Kidney (tissue), 14 donors: ENCODE data around the gene PRKCZ. TPM values are rescaled to one million over a fixed set of nuclear protein-coding genes. Genes with fewer than 3 reads are reported as not detected.
A peak's percentile ranks its signal among the peaks of the same experiment; 100 is the strongest.

ENCODE experiments used
- DNase-seq, 5 donors: peaks; one replicate each; pipeline ENCODE4 v3.0.0-alpha.2; 2013 to 2020
- FAIRE-seq: peaks from 2 replicates; lab custom pipeline; 2012; peaks lifted over from hg19 to GRCh38; lab: Jason Lieb, UNC
- H3K27ac ChIP-seq, 2 donors: one replicate each; pipeline ENCODE4 v1.7.0; 2013; ENCODE audit warnings: low read depth in 2 of 2, low read length in 2 of 2, inconsistent platforms in 1 of 2
- H3K27me3 ChIP-seq: one replicate; pipeline ENCODE4 v1.7.1; 2013; ENCODE audit warnings: low read length, inconsistent platforms; ENCODE audit not compliant: control insufficient read depth, insufficient read depth
- H3K36me3 ChIP-seq, 3 donors: one replicate each; pipeline versions ENCODE4 v1.7.0 to v1.7.1; 2013; ENCODE audit warnings: low read length in 3 of 3, control low read depth in 1 of 3, inconsistent platforms in 1 of 3; ENCODE audit not compliant: insufficient read depth in 3 of 3, control insufficient read depth in 2 of 3
- H3K4me1 ChIP-seq, 3 donors: one replicate each; pipeline versions ENCODE4 v1.7.0 to v1.7.1; 2013; ENCODE audit warnings: low read length in 3 of 3, inconsistent platforms in 1 of 3, low read depth in 1 of 3; ENCODE audit not compliant: control insufficient read depth in 2 of 3, insufficient read depth in 2 of 3
- H3K4me3 ChIP-seq, 3 donors: one replicate each; pipeline versions ENCODE4 v1.7.0 to v1.8.1; 2013; ENCODE audit warnings: low read length in 3 of 3, control low read depth in 1 of 3, inconsistent platforms in 1 of 3
- H3K9ac ChIP-seq, 3 donors: one replicate each; pipeline versions ENCODE4 v1.7.0 to v1.7.1; 2013; ENCODE audit warnings: low read length in 3 of 3, control low read depth in 1 of 3, inconsistent platforms in 1 of 3
- H3K9me3 ChIP-seq, 3 donors: one replicate each; pipeline versions ENCODE4 v1.7.0 to v1.7.1; 2013; ENCODE audit warnings: low read length in 3 of 3, control low read depth in 1 of 3, inconsistent platforms in 1 of 3; ENCODE audit not compliant: control insufficient read depth in 2 of 3, insufficient read depth in 1 of 3
- intact Hi-C: fragments of 100-400 bp; cut with DNase I; formaldehyde crosslinking; loops from one replicate; pipeline ENCODE4 v1.11.1; 2022
- polyA plus RNA-seq: library from polyadenylated mRNA; stranded (reverse); fragments of 350-450 nt; fragmentation: Illumina TruSeq; extraction: RNeasy Lipid Tissue Mini Kit (QIAGEN cat#74804); gene quantifications from one replicate; pipeline ENCODE4 v1.2.3, GENCODE V29; 2014; ENCODE audit warnings: low read depth, low replicate concordance; ENCODE audit not compliant: insufficient read depth
- total RNA-seq: library from RNA; stranded (reverse); fragmentation: NEBNext Ultra II Directional; extraction: Animal tissue kit (Norgen Biotek cat#: 25700); gene quantifications from one replicate; pipeline ENCODE4 v1.2.1, GENCODE V29; 2021
- TF ChIP-seq, protein P1 (sequence below): IDR thresholded peaks from 3 replicates; pipeline ENCODE4 v1.5.1; 2012; ENCODE audit warnings: mild to moderate bottlenecking, moderate library complexity, borderline replicate concordance; ENCODE audit not compliant: insufficient read depth; ENCODE audit errors: extremely low read depth
- donor health status: control.
- donor health status: control.
- donor health status: control.
- donor health status: control.
- donor health status: control.
- donor health status: DM: yes; HTN: yes; CAD: no.
- donor health status: Normal renal cell carcinoma (clear cell type).

Gene PRKCZ
- total and polyA plus RNA-seq, 2 donors from 2014 or later, result 24.7 to 42.4 TPM

- FAIRE-seq, result no peak
- intact Hi-C loops, result no loop called here
- peaks cover 0 to 14% (median 2%) of the 10 kb centered on the region in 3 donors for H3K36me3 ChIP-seq
- TF ChIP-seq, protein P1, sequence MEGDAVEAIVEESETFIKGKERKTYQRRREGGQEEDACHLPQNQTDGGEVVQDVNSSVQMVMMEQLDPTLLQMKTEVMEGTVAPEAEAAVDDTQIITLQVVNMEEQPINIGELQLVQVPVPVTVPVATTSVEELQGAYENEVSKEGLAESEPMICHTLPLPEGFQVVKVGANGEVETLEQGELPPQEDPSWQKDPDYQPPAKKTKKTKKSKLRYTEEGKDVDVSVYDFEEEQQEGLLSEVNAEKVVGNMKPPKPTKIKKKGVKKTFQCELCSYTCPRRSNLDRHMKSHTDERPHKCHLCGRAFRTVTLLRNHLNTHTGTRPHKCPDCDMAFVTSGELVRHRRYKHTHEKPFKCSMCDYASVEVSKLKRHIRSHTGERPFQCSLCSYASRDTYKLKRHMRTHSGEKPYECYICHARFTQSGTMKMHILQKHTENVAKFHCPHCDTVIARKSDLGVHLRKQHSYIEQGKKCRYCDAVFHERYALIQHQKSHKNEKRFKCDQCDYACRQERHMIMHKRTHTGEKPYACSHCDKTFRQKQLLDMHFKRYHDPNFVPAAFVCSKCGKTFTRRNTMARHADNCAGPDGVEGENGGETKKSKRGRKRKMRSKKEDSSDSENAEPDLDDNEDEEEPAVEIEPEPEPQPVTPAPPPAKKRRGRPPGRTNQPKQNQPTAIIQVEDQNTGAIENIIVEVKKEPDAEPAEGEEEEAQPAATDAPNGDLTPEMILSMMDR, result no peak
- H3K27me3 ChIP-seq, result no peaks in the 10 kb centered on the region
- no peak overlapping the region for H3K27ac ChIP-seq
- peak in 1 of 5 donors; percentile 70 for DNase-seq
- no peaks in the 10 kb centered on the region for H3K9me3 ChIP-seq
- no peak overlapping the region for H3K9ac ChIP-seq
- H3K4me3 ChIP-seq, result no peak overlapping the region
- peaks cover 0 to 3% (median 0%) of the 10 kb centered on the region in 3 donors for H3K4me1 ChIP-seq
Observed at GRCh38 chr1:2184934-2185333, 134.7 kb downstream of the PRKCZ start.

DNA sequence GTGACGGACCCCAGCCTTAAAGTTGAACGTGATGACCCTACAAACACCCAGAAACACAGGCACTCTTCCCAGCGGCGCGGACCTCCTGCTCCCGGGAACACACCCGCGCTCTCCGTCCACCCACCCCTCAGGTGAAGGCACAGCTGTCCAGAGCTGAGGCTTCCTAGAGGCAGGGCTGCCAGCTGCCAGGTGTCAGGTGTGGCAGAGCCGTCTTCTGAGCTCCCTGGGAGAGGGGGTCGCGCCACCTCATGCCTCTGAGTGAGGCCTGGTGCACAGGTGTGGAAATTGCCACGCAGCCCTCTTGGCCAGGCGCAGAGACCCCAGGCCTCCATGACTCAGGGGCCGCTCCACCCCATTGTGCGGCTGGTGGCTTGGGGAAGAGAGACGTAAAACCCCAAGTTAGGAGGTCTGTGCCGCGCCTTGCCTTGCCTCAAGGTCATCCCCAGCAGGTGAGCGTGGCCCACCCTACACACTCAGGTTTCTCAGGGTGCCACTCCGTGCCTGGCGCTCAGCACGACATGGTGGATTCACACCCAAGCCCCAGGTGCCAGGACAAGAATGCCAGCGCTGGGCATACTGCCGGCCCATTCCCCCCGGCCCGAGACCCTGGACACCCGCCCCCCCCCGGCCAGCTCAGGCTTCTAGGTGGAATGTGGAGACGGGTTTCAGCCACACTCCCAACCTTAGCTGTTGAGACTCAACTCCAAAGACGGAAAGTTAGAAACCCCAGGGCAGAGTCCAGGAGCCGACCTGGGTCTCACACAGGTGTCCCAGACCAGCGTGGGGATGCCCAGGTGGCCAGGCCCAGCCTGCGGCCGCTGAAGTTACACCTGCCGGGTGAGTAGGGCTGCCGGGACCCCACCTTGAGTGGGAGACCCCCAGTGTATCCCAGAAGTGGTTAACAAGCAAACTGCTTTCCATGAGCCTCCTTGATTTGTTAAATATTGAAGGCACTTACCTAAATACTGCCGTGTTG is 136.0 kb downstream of the PRKCZ start:
- no peak overlapping the region for H3K9ac ChIP-seq
- TF ChIP-seq, protein P1, result no peak
- intact Hi-C loops, result no loop called here
- H3K27me3 ChIP-seq, result no peaks in the 10 kb centered on the region
- H3K4me3 ChIP-seq, result no peak overlapping the region
- H3K9me3 ChIP-seq, result no peaks in the 10 kb centered on the region
- FAIRE-seq (no peak), DNase-seq (peak in 1 of 5 donors; percentile 73)
- H3K36me3 ChIP-seq, result peaks cover 0 to 8% (median 2%) of the 10 kb centered on the region in 3 donors
- H3K4me1 ChIP-seq, result peaks cover 0 to 12% (median 0%) of the 10 kb centered on the region in 3 donors
- H3K27ac ChIP-seq, result no peak overlapping the region

DNA sequence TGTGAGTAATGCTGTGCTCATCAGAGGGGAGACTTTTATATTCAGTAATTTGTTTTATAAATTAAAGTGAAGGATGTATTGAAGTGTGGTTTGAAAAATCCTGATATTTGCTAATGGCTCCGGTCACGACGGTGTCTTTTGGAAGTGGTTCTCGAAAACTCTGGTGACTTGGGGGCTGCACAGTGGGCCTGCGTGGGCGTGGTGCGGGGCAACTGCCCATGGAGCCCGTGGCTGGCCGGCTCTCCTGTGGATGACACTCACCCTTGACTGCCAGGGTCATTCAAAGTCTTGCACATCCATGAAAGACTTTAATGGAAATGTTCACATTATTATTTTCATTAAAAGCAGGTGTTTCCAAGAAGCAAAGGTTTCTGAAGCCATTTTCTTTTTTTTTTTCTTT is 136.7 kb downstream of the PRKCZ start:
- Histone ChIP-seq H3K27me3 (no peaks in the 10 kb centered on the region), H3K36me3 (peaks cover 0 to 8% (median 2%) of the 10 kb centered on the region in 3 donors), H3K4me1 (peaks cover 0 to 13% (median 0%) of the 10 kb centered on the region in 3 donors), H3K9me3 (no peaks in the 10 kb centered on the region), H3K27ac (no peak overlapping the region), H3K9ac (no peak overlapping the region), H3K4me3 (no peak overlapping the region)
- no peak for DNase-seq
- intact Hi-C loops, result no loop called here
- FAIRE-seq, result no peak
- TF ChIP-seq, protein P1, result no peak
